Left lobe of liver (tissue), 2 donors: ENCODE data around the gene PLEKHS1. TPM values are rescaled to one million over a fixed set of nuclear protein-coding genes. Genes with fewer than 3 reads are reported as not detected.
"Not testable (repeated sequence)": the region's sequence is repeated elsewhere in the genome, so short reads cannot be mapped to it uniquely, and the experiment has no call there.

Source experiments
- ATAC-seq: fragments of 200-7000 bp; cut with Tn5 transposase; one replicate; pipeline ENCODE4 v1.9.1; 2020; ENCODE audit warnings: mild to moderate bottlenecking, moderate library complexity
- DNase-seq: peaks from one replicate; pipeline ENCODE4 v3.0.0-alpha.2; 2020; ENCODE audit warnings: low spot score
- total RNA-seq: library from RNA; stranded (reverse); gene quantifications from one replicate; pipeline ENCODE4 v1.2.1, GENCODE V29; 2021
- donor health status: DM: no; HTN: no; CAD: no; lungs with moderate emphysema.
- donor health status: DM: no; HTN: yes; CAD: no.

PLEKHS1 gene
- total RNA-seq, 1 donor from 2014 or later, result not detected

DNA sequence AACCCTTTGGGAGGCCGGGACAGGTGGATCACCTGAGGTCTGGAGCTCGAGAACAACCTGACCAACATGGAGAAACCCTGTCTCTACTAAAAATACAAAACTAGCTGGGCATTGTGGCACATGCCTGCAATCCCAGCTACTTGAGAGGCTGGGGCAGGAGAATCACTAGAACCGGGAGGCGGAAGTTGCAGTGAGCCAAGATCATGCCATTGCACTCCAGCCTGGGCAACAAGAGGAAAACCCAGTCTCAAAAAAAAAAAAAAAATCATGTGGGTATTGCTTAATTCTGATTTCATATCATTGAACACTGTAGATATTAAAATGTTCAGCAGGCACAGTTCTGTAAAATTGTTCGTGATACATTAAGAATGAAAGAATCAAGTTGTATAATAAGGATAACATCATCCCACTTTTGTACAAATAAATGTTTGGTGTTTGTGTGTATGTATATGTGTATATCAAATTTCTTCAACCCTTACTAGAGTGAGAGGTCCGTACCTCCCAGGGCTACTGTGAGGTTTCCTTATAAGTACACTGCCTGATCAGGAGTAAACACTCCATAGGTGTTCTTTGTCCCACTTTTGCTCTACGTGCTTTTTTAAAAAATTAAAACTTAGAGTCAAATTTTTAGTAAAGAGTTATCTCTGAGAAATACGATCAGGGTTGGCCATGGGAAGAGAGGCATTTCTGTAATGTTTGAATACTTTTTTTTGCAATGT is 31.7 kb downstream of the PLEKHS1 start:
- ATAC-seq (no peak), DNase-seq (no peak)

DNA sequence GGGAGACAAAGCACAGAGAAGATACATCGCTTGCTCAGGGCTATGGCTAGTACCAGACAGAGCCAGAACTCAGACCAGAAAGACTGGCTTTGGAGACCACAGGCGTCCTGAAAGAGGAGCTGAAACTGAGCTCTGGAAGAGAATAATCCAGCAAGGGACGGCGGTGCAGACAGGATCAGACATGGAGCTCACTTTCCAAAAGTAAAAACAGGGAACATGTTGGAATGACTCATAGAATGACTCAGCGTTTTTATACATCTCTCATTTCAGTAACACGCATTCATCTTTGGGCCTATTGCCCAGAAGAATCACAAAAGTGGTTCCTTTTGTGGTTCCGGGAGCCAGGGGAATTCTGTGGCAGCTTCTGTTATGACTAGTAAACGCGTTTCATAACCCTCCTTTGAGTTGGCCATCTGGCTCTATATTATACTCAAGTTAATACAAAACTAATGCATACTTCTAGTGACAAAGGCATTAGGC is 37.2 kb downstream of the PLEKHS1 start:
- DNase-seq (no peak), ATAC-seq (no peak)

GRCh38 chr10:113791691-113792090 is 40.2 kb downstream of the PLEKHS1 start:
- DNase-seq (no peak), ATAC-seq (no peak)

DNA sequence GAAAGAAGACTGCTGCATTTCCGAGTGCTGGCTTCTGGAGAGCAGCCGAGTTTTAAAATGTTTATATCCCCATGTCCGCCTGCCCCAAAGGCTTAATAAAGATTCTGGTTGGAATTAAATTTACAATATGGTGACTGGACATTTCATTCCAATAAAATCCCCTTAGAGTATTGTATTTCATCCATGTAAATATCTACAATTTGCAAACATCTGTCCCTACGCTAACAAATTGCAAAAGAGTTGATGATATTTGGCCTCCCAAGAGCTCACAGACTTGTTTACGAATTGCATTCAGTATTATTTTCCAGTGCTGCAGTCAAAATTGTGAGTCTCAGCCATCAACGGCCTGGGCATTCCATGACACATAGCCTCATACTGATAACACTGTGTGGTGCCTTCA is 50.1 kb downstream of the PLEKHS1 start:
- DNase-seq (no peak), ATAC-seq (no peak)

DNA sequence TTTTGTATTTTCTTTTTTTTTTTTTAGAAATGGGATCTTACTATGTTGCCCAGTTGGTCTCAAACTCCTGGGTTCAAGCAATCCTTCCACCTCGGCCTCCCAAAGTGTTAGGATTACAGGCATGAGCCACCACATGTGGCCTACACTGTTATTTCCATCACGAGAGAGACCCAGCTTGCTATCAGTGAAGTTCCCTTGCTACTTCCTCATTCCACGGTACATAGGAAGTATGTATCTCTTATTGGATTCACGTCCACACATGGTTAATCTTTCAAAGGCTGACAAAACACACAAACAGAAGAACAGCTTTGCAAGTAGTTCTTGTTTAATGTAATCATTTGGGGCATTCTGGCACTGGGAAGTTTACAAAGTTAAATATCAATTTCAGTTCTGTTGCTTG is 51.5 kb downstream of the PLEKHS1 start:
- no peak for DNase-seq
- no peak for ATAC-seq

- DNase-seq (no peak), ATAC-seq (no peak)
These were observed 55.0 kb downstream of the PLEKHS1 start for GRCh38 chr10:113806503-113806902.

DNA sequence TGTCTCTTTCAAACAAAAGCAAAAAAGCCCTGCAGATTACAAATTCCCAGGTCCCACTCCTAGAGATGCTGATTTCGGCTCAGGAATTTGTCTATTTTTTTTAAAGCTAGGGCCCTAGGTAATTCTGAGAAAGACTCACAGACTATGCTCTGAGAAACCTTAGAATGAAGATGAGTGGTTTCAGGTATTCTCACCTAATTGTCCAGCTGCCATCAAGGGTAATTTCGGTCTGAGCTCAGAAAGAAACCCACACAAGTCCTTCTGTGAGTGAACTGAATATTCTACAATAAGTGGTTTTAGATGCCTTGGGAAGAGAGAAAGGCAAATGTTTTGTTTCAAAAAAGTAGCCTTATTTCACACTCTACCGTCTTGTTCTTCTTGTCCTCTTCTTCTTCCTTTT is 56.7 kb downstream of the PLEKHS1 start:
- ATAC-seq, result no peak
- no peak for DNase-seq

GRCh38 chr10:113814700-113815099 is 63.2 kb downstream of the PLEKHS1 start:
- DNase-seq, ATAC-seq: not testable (repeated sequence)

GRCh38 chr10:113819989-113820388 is 68.5 kb downstream of the PLEKHS1 start:
- no peak for ATAC-seq
- no peak for DNase-seq

DNA sequence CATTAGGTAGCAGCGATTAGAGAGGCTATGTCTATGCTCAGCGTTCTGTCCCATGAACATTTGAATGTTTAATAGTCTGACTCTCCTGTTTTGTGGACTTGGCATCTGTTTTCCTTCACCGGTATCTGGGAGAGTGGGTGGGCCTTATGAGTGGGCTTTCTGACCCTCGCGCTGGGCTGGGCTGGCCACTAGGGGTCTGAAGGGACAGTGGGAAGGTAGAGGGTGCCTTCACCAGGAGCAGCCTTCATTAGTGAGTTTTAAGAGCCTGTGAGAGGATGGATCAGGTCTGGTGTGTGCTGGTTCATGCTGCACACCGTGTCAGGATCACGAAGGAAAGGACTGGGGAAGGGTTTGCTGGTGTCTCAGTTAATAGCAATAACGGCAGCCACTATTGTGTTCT is 69.0 kb downstream of the PLEKHS1 start:
- no peak for DNase-seq
- no peak for ATAC-seq

DNA sequence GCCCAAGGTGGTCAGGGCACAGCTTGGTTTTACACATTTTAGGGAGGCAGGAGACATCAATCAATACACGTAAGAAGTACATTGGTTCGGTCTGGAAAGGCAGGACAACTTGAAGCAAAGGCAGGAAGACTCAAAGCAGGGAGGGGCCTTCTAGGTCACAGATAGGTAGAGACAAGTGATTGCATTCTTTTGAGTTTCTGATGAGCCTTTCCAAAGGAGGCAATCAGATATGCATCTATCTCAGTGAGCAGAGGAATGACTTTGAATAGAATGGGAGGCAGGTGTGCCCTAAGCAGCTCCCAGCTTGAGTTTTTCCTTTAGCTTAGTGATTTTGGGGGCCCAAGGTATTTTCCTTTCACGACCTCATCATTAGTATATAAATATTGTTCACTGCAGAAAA is 69.8 kb downstream of the PLEKHS1 start:
- DNase-seq, ATAC-seq: not testable (repeated sequence)

DNA sequence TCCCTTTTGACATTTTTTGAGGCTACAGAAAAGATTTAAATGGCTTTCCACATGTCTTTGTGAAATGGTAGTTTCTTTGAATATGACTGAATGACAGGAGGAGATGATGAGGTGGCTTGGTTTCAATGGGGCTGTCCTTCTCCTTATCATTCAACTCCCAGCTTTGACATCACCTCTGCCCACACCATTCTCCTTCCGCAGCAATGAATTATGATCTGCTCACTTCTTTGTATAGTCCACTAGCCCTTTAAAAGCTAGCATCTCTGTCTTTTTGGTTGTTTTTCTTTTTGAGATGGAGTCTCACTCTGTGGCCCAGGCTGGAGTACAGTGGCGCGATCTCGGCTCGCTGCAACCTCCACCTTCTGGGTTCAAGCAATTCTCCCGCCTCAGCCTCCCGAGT is 70.7 kb downstream of the PLEKHS1 start:
- DNase-seq (no peak), ATAC-seq (no peak)

DNA sequence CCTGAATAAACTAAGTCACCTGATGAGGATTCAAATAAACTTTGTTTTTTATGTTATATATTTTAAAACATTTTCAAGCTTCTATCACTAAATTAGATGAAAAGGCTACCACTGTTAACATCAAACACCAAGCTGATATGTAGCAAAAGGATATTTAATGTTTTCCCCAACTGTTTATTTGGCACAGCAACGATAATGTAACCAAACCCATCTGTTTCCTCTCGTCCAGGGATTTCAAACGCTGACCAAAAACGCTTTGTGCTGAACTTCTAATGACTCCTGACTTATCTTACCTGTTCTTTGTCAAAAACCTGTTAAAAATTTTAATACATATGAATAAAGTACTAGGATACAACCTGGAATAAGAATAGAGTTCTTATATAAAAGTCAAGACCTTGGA is 71.9 kb downstream of the PLEKHS1 start:
- ATAC-seq, result no peak
- no peak for DNase-seq

DNA sequence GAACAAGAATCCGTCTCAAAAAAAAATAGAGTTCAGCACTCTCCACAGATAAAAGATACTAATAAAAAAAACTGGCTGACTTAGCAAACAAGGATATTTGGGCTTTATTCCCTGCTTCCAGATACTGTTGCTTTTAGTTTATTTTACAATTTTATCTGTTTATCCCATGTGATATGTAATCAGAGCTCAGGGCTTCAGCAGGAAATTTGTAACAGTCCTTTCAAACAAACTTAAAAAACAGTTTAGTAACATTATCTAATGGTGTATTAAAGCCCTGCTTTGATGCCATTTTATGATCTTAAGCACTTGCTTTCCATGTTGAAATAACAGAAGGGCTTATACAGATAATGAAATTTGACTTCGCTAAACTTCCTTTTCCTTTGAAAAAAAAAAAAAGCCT is 74.3 kb downstream of the PLEKHS1 start:
- DNase-seq (no peak), ATAC-seq (no peak)

DNA sequence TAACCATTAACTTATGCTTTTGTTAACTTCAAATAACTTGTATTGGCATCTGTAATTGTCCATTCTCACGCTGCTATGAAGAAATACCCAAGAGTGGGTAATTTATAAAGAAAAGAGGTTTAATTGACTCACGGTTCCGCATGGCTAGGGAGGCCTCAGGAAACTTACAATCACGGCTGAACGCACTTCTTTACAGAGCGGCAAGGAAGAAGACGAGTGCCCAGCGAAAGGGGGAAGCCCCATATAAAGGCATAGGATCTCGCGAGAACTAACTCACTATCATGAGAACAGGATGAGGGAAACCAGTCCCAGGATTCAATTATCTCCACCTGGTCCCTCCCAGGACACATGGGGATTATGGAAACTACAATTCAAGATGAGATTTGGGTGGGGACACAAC is 77.1 kb downstream of the PLEKHS1 start:
- DNase-seq, ATAC-seq: not testable (repeated sequence)

Other genes starting within 250 kb of the PLEKHS1 start
- 289 TPM for gene HABP2, start 198.6 kb upstream of the PLEKHS1 start, total RNA-seq
- gene NRAP, start 87.6 kb upstream of the PLEKHS1 start, total RNA-seq, result 0.05 TPM
- 12.4 TPM for gene CASP7, start 71.8 kb upstream of the PLEKHS1 start, total RNA-seq
- 5.8 TPM for gene DCLRE1A, start 102.4 kb downstream of the PLEKHS1 start, total RNA-seq
- 22.4 TPM for gene NHLRC2, start 103.0 kb downstream of the PLEKHS1 start, total RNA-seq